B cell (primary cell): ENCODE results near the gene CCDC187. TPM values are rescaled to one million over a fixed set of nuclear protein-coding genes. Genes with fewer than 3 reads are reported as not detected.

Experiments
- ATAC-seq: fragments of 200-7000 bp; cut with Tn5 transposase; one replicate; pipeline ENCODE4 v1.10.0; 2021; ENCODE audit warnings: low read depth, mild to moderate bottlenecking, moderate number of reproducible peaks, moderate library complexity
- CTCF ChIA-PET: fragments of 350-600 bp; sonication (Branson Sonifier 250); formaldehyde crosslinking; loops from one replicate; lab custom pipeline; 2021; ENCODE audit warnings: antibody characterized with exemption, inconsistent platforms; lab: Charles Lee
- POLR2A ChIA-PET: fragments of 350-600 bp; sonication (Branson Sonifier 250); formaldehyde crosslinking; loops from one replicate; lab custom pipeline; 2021; ENCODE audit warnings: antibody characterized with exemption; lab: Charles Lee
- DNase-seq: peaks from one replicate; pipeline ENCODE4 v3.0.0; 2013
- H2AFZ ChIP-seq: 2 replicates; pipeline ENCODE4 v1.6.1; 2012; ENCODE audit warnings: mild to moderate bottlenecking, low read depth, low read length; ENCODE audit not compliant: insufficient read depth, poor library complexity, severe bottlenecking
- H3K27ac ChIP-seq, 2 donors: 1 replicate in 1 of 2; 2 replicates in 1 of 2; pipeline ENCODE4 v1.5.1; 2012 to 2013; ENCODE audit warnings: low read length in 2 of 2, mild to moderate bottlenecking in 2 of 2, moderate library complexity in 1 of 2
- H3K27me3 ChIP-seq, 4 experiments: fragments of 200-600 bp in 1 of 4; sonication (generic) in 1 of 4; replicated peaks in 1 of 4; 1 replicate in 2 of 4; 2 replicates in 2 of 4; pipeline versions ENCODE4 v1.6.1 to v1.7.0; 2013 to 2016; ENCODE audit warnings: low read length in 3 of 4, mild to moderate bottlenecking in 2 of 4, mixed read lengths in 1 of 4, moderate library complexity in 1 of 4; ENCODE audit not compliant: insufficient read depth in 4 of 4, control insufficient read depth in 3 of 4; ENCODE audit errors: control extremely low read depth in 1 of 4
- H3K36me3 ChIP-seq, 2 experiments: replicated peaks in 1 of 2; 1 replicate in 1 of 2; 2 replicates in 1 of 2; pipeline versions ENCODE4 v1.6.1 to v1.7.1; 2013; ENCODE audit warnings: low read length in 1 of 2; ENCODE audit not compliant: insufficient read depth in 2 of 2, control insufficient read depth in 1 of 2; ENCODE audit errors: control extremely low read depth in 1 of 2, extremely low read depth in 1 of 2
- H3K4me1 ChIP-seq, 2 donors: fragments of 200-600 bp in 1 of 2; sonication (generic) in 1 of 2; 1 replicate in 1 of 2; 2 replicates in 1 of 2; pipeline versions ENCODE4 v1.5.1 to v1.6.1; 2013 to 2017; ENCODE audit warnings: low read length in 2 of 2; ENCODE audit not compliant: control insufficient read depth in 2 of 2, insufficient read depth in 2 of 2
- H3K4me2 ChIP-seq: replicated peaks from 2 replicates; pipeline ENCODE3; 2012; ENCODE audit warnings: mild to moderate bottlenecking, low read depth, low read length; ENCODE audit not compliant: poor library complexity, severe bottlenecking
- H3K4me3 ChIP-seq, 5 experiments: fragments of 200-600 bp in 1 of 5; sonication (generic) in 1 of 5; 1 replicate in 3 of 5; 2 replicates in 2 of 5; pipeline versions ENCODE4 v1.5.1 to v1.7.0; 2011 to 2016; ENCODE audit warnings: low read length in 4 of 5, mild to moderate bottlenecking in 4 of 5, low read depth in 2 of 5, control low read depth in 1 of 5, moderate library complexity in 1 of 5; ENCODE audit not compliant: insufficient read depth in 1 of 5; ENCODE audit errors: control extremely low read depth in 1 of 5, extremely low read depth in 1 of 5
- H3K79me2 ChIP-seq: fragments of 200-600 bp; sonication (generic); one replicate; pipeline ENCODE4 v1.6.0; 2016; ENCODE audit warnings: low read length; ENCODE audit not compliant: control insufficient read depth, insufficient read depth
- H3K9ac ChIP-seq: fragments of 200-600 bp; sonication (generic); 2 replicates; pipeline ENCODE4 v1.6.1; 2017; ENCODE audit warnings: mild to moderate bottlenecking, low read length, moderate library complexity
- H3K9me3 ChIP-seq, 3 donors: one replicate each; pipeline versions ENCODE4 v1.6.1 to v1.7.1; 2013; ENCODE audit warnings: low read length in 2 of 3; ENCODE audit not compliant: control insufficient read depth in 2 of 3, insufficient read depth in 1 of 3; ENCODE audit errors: control extremely low read depth in 1 of 3
- H4K20me1 ChIP-seq: 2 replicates; pipeline ENCODE4 v1.6.0; 2012; ENCODE audit warnings: mild to moderate bottlenecking, low read length; ENCODE audit not compliant: insufficient read depth, control insufficient read depth, poor library complexity, severe bottlenecking
- H3K27ac Mint-ChIP-seq: one replicate; pipeline ENCODE4 v1.8.0; 2021; ENCODE audit warnings: mixed read lengths
- H3K27me3 Mint-ChIP-seq: one replicate; pipeline ENCODE4 v1.8.0; 2021; ENCODE audit warnings: mixed read lengths
- H3K4me1 Mint-ChIP-seq: one replicate; pipeline ENCODE4 v1.8.0; 2021; ENCODE audit warnings: mixed read lengths
- H3K4me3 Mint-ChIP-seq: one replicate; pipeline ENCODE4 v1.8.0; 2021; ENCODE audit warnings: mixed read lengths
- H3K9me3 Mint-ChIP-seq: one replicate; pipeline ENCODE4 v1.8.0; 2022; ENCODE audit warnings: mixed read lengths; ENCODE audit not compliant: insufficient read depth
- EZH2 ChIP-seq: IDR thresholded peaks from 2 replicates; pipeline ENCODE4 v1.6.1; 2012; ENCODE audit warnings: borderline replicate concordance, low read depth, mild to moderate bottlenecking, moderate library complexity, low read length; ENCODE audit not compliant: insufficient read depth, poor library complexity, severe bottlenecking
- WGBS: methylation state at CpG from one replicate; pipeline ENCODE4 v1.1.5; 2013; ENCODE audit warnings: missing lambda C conversion rate; ENCODE audit not compliant: insufficient coverage; 5-methylcytosine and 5-hydroxymethylcytosine counted together
- intact Hi-C: fragments of 100-400 bp; cut with micrococcal nuclease; formaldehyde crosslinking; loops from one replicate; pipeline ENCODE4 v1.10.0; 2022
- polyA plus RNA-seq: library from polyadenylated mRNA; depleted of rRNA; stranded (reverse); fragments of >200 nt; gene quantifications from 2 replicates; pipeline ENCODE4 v1.2.3, GENCODE V29; 2012
- total RNA-seq, 2 donors: library from RNA; stranded (reverse); fragments of 120-200 nt in 1 of 2; gene quantifications; 1 replicate in 1 of 2; 2 replicates in 1 of 2; pipeline versions ENCODE4 v1.2.3 to v1.2.4, GENCODE V29; 2013 to 2022
- TF ChIP-seq, protein P1 (sequence below): fragments of 200-600 bp; IDR thresholded peaks from one replicate; pipeline ENCODE4 v1.8.0; 2022; ENCODE audit warnings: antibody characterized with exemption, mild to moderate bottlenecking

CCDC187 gene
- total and polyA plus RNA-seq, 2 donors (not counting 1 experiment from before 2014, with no cell fraction given): 1.5 to 7.6 TPM

DNA sequence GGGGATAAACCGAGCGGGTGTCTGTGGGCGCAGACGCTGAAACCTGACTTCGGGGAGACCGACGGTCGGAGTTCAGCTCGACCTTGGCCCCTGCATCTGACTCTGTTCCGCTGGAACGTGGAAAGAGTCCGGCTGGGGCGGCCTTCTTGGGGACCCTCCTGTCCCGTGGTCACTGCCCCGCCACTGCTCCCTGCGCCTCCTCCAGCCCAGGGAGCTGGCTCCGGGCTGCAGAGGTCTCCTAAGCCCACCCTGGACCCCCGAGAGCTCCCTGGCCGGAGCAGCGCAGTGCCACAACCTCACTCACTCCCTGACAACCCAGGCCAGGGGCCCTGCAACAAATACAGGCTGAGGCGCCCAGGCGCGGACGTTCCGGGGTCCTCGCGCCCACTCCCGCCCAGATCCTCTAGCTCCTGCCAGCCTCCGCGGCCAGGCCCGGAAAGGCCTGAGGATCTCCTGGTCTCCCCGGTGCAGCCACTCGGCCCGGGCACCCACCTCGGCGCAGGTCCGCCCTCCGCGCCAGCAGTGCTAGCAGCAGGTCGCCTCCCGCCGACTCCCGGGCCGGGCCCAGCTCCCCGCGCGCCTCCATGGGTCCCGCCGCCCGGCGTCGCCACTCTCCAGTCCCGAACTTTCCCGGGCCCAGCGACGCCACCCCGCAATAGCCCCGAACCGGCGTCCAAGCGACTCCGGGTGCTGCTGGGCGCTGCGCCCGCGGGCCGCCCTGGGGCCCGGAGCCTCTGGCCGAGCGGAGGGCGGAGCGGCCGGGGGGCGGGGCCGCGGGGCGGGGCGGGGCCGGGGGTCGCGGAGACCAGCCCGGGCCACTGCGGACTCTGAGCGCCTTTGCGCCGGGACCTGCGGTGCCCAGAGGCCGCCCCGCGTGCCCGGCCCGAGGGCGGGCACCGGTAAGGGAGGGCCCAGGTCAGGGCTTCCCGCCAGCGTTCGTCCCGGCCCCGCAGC lies 101.2 kb downstream of the CCDC187 start:
- Mint-ChIP-seq H3K27me3 (peaks cover 17% of the 10 kb centered on the region), H3K9me3 (no peaks in the 10 kb centered on the region), H3K4me1 (peaks cover 29% of the 10 kb centered on the region), H3K27ac (no peak overlapping the region), H3K4me3 (no peak overlapping the region)
- H3K4me3 ChIP-seq: no peak overlapping the region
- H3K27me3 ChIP-seq: peaks cover 0 to 65% (median 43%) of the 10 kb centered on the region in 4 experiments
- CTCF ChIA-PET: interaction anchor here (0.6 kb wide), 1 partner anchor 13 kb away, joined by 3 read pairs; no protein-coding TSS in a partner anchor
- peaks cover 30 to 31% of the 10 kb centered on the region in 2 donors for H3K4me1 ChIP-seq
- H3K36me3 ChIP-seq: peaks cover 0 to 5% of the 10 kb centered on the region in 2 experiments
- POLR2A ChIA-PET: interaction anchor here (0.8 kb wide), 1 partner anchor 23 kb away, joined by 3 read pairs; no protein-coding TSS in a partner anchor
- TF ChIP-seq, protein P1, sequence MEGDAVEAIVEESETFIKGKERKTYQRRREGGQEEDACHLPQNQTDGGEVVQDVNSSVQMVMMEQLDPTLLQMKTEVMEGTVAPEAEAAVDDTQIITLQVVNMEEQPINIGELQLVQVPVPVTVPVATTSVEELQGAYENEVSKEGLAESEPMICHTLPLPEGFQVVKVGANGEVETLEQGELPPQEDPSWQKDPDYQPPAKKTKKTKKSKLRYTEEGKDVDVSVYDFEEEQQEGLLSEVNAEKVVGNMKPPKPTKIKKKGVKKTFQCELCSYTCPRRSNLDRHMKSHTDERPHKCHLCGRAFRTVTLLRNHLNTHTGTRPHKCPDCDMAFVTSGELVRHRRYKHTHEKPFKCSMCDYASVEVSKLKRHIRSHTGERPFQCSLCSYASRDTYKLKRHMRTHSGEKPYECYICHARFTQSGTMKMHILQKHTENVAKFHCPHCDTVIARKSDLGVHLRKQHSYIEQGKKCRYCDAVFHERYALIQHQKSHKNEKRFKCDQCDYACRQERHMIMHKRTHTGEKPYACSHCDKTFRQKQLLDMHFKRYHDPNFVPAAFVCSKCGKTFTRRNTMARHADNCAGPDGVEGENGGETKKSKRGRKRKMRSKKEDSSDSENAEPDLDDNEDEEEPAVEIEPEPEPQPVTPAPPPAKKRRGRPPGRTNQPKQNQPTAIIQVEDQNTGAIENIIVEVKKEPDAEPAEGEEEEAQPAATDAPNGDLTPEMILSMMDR: no peak
- TF ChIP-seq EZH2: peak; percentile 72
- 19% methylated on average over 99 of the region's 99 CpGs for WGBS
- peaks cover 48% of the 10 kb centered on the region for H4K20me1 ChIP-seq
- peaks cover 0 to 57% (median 0%) of the 10 kb centered on the region in 3 donors for H3K9me3 ChIP-seq
- H3K9ac ChIP-seq: no peak overlapping the region
- no peak overlapping the region for H3K27ac ChIP-seq
- intact Hi-C loops: no loop called here
- H3K4me2 ChIP-seq: peak overlapping the region; percentile 22
- no peaks in the 10 kb centered on the region for H3K79me2 ChIP-seq
- ATAC-seq (no peak), DNase-seq (no peak)
- no peak overlapping the region for H2AFZ ChIP-seq
